Stimulated activated CD4-positive, alpha-beta T cell treated with anti-CD3 and anti-CD28 coated beads, Interleukin-2, amount 100 ng/mL, for 4 hours (primary cell): ENCODE measurements around the gene GPER1.

Experiments
- DNase-seq: peaks from one replicate; pipeline ENCODE4 v3.0.0-alpha.2; 2020; ENCODE audit warnings: low read depth

Gene GPER1

GRCh38 chr7:1053816-1054370, 34.0 kb upstream of the GPER1 start:
- DNase-seq = no peak

GRCh38 chr7:1054438-1054837, 33.5 kb upstream of the GPER1 start:
- DNase-seq = no peak

GRCh38 chr7:1054861-1055450, 33.0 kb upstream of the GPER1 start:
- DNase-seq = peak; percentile 31

- no peak for DNase-seq
Measured at GRCh38 chr7:1055491-1055955, 32.4 kb upstream of the GPER1 start.

GRCh38 chr7:1055956-1056784, 31.7 kb upstream of the GPER1 start:
- DNase-seq = no peak

- DNase-seq = no peak
Measured at GRCh38 chr7:1056785-1057410, 31.0 kb upstream of the GPER1 start.

GRCh38 chr7:1057416-1058291, 30.3 kb upstream of the GPER1 start:
- DNase-seq = no peak

GRCh38 chr7:1058311-1058710, 29.6 kb upstream of the GPER1 start:
- no peak for DNase-seq

- no peak for DNase-seq
Measured at GRCh38 chr7:1058821-1059199, 29.1 kb upstream of the GPER1 start.

- DNase-seq = no peak
Measured at GRCh38 chr7:1059200-1060091, 28.5 kb upstream of the GPER1 start.

GRCh38 chr7:1060315-1061072, 27.4 kb upstream of the GPER1 start:
- no peak for DNase-seq

- no peak for DNase-seq
Measured at GRCh38 chr7:1061180-1061579, 26.7 kb upstream of the GPER1 start.

GRCh38 chr7:1062296-1063294, 25.3 kb upstream of the GPER1 start:
- no peak for DNase-seq

- DNase-seq = no peak
Measured at GRCh38 chr7:1063361-1063760, 24.6 kb upstream of the GPER1 start.

GRCh38 chr7:1064581-1064980, 23.3 kb upstream of the GPER1 start:
- no peak for DNase-seq

- DNase-seq = no peak
Measured at GRCh38 chr7:1065263-1065584, 22.7 kb upstream of the GPER1 start.

- peak; percentile 62 for DNase-seq
Measured at GRCh38 chr7:1065585-1066241, 22.2 kb upstream of the GPER1 start.

GRCh38 chr7:1066242-1066588, 21.7 kb upstream of the GPER1 start:
- no peak for DNase-seq

- DNase-seq = no peak
Measured at GRCh38 chr7:1068013-1068412, 19.9 kb upstream of the GPER1 start.
